ENCODE measurements around the gene KRT85.
A peak's percentile ranks its signal among the peaks of the same experiment; 100 is the strongest.

KRT85 gene

DNA sequence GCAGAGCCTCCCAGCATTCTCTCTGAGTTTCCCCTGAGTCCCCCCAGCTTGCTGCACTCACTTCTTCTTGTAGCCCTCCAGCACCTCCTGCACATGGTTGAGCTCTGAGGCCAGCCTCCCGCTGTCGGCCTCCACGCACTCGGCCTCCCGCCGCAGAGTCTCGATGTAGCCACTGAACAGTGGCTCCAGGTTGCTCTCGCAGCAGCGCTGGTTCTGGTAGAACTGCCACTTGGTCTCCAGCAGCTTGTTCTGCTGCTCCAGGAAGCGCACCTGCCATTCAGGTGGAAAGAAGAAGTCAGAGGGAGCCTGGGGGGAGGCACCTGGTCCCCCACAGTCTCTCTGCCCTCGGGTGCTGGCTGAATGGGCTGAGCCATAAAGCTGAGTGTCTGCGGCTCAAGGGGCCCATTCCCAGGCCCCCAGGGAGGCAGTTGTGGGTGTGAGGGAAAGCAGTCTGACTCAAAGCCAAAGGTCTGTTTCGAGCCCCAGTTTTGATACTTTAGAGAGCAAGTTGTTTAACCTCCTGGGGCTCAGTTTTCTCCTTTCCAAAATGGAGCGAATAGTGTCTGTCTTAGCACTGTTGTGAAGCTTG lies 2.3 kb downstream of the KRT85 start:
- no peak for DNase-seq

DNA sequence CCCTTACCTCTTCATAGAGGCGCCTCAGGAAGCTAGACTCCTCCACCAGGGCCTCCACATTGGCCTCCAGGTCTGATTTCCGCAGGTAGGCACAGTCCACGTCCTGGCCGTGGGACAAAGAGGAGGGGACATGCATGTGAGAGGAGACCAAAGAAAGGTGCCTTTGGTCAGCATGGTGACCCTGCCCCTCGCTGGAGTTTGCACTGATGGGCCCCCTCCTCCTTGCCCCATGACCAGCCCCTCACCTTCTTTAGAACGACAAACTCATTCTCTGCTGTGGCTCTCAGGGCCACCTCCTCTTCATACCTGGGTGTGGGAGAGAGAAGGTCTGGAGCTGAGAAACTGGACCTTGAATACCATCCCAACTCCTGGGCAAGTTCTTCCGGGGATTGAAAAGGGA lies 3.2 kb downstream of the KRT85 start:
- DNase-seq, result no peak

DNA sequence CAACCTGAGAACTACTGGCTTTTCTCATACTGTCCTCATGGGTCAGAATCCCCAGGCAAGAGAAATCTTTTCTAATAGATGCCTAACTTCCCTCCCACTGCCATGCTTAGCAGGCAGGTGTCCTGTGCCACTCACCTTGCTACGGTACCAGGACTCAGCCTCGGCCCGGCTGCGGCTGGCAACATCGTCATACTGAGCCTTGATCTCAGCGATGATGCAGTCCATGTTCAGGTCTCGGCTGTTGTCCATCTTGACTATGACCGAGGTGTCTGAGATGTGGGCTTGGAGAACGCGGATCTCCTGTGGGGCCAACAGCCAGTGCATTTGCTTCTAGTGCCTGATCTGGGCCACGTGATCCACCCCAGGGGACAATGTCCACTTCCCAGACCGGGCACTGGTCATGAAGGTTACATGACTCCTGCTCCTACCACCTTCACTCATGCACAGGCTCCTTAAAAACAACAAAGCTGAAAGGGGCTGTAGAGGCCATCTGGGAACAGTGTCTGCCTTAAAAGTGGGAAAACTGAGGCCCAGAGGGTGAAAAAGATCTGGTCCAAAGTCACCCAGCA lies 4.1 kb downstream of the KRT85 start:
- no peak for DNase-seq

DNA sequence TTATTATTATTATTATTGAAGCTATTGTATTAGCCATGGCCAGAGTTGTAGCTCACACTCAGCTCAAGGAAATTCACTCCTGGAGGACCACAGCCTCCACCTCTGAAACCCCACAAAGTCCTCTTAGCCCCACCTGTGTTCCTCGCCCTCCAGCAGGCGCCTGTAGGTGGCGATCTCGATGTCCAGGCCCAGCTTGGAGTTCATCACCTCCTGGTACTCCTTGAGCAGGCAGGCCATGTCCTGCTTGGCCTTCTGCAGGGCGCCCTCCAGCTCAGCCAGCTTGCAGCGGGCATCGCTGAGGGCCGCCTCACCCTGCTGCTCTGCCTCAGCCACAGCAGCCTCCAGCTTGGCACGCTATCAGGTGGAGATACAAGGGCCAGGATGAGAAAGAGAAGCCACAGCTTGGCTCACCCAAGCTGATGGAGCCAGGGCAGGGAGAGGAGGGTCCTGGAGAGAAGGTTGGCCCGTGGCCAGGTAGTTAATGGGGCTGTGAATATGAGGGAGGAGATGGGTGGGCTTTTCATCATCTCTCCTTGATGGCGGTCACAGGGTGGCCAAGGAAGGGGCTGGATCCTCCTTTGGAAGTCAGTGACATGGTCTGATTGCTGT lies 5.1 kb downstream of the KRT85 start:
- DNase-seq, result no peak

DNA sequence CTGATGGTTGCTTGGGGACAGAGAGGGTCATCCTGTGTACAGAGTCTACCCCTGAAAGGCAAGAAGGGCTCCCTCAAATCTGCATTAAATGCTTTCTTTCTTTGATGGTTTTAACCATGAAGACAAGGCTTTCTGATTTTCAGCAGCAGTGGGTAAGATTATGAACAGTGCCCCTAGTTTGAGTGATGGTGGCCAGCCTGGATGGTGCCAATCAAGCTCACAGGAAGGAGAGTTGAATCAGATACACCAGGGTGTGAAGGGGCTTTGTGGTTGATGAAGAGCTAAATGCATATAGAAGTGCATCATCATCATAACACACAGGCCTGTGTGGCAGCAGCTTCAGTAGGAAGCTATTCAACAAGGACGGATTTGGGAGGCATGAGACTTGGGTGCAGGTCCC lies 5.7 kb downstream of the KRT85 start:
- DNase-seq, result no peak

DNA sequence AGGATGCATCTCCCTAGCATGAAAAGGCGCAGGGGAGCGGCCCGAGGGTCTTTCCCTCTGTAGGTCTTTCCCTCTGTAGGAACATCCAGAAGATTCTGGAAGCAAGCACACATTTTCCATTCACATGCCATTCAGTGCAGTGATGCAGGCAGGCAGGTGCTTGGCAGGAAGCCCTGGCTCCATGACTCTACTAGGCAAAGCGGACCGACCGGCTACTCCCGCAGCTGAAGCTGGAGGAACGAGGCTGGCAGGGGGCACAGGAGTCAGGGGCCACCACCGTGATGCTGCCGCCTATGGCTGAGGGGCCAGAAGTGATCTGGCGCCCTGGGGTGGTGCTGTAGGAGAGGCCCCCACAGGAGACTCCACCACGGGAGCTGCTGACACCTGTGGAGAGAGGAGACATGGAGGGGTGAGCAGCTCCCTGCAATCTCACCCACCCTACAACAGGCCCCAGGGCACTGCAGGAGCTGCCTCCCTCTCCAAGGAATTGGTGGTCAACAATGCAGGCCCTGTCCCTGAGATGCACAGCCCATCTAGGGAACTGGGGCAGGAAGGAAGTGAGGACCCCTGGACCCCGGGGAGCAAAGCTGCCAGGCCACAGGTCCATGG lies 6.5 kb downstream of the KRT85 start:
- DNase-seq, result no peak

DNA sequence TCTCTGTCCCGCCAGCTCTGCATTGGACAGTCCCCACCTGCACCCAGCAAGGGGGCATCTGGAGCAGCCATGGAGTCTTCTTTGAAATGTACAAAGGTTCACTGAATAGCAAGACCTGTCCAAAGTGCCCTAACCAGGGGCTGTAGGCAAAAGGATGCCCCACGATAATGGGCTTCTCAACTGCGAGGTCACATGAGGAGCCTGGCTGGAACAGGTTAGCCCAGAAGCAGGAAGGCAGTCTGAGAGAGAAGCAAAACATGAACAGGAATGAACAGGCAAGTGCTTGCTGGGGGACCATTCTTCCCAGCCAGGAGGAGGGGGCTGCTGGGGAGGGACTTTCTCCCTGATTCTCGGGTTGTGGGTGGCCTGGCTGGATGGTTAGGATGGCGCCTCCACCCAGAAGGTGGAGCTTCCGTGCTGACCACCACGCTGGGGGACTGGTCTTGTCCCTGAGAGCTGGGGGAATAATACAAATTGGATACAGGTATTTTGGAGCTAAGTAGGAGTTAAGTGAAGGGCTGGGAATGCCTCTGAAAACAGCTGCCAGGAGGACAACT lies 7.1 kb downstream of the KRT85 start:
- DNase-seq, result no peak

DNA sequence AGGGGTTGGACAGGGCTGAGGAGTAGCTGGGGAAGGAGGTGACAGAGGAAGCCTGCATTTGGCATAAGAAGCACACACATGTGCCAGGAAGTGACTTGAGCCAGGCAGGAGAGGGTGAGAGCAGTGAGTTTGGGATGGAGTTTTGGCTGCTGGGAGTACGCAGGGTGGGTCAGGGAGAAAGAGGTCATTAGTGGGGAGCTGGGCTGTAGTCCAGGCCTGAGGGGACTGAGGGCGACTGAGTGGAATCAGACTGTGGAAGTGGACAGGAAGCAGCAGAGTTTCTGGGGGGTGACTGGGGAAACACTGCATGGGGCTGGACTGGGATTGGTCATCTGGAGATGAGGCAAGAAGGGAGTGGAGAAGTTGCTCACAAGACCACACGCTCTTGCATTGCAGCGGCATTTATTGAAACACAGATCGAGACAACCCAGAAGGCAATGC lies 7.6 kb downstream of the KRT85 start:
- no peak for DNase-seq

DNA sequence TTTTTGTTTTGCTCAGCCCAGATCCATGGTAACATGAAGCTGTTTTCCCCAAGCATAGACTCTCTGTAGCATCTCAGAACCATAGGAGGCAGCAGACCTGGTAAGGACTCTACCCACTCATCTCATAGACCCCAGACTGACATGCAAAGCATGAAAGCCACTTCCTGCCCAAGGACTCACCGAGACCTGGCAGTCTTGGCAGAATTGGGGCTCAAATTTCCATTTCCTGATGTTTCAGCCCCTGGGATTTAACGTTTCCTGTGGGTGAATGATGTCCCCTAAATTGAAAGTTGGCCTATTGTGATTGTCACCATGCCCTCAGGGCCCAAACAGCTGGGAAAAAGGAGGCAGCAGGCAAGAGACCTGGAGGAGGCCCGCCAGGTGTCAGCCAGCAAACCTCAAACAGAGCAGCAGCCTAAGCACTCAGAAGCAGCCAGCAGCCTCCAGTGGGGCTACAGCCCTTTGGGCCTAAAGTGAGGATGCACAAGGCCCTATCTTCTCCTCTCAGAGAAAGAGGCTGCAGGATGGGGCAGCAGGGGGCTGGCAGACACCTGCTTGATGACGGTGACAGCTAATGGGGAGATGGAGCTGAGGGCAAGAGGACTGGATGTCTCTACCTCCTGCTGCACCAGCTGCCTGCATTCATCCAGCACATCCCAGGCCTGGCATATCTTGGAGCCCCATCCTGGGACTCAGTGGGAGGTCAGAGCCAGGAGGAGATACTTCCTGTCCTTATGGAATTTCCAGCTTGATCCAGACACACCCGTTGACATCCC lies 8.5 kb downstream of the KRT85 start:
- DNase-seq, result peak; percentile 33

DNA sequence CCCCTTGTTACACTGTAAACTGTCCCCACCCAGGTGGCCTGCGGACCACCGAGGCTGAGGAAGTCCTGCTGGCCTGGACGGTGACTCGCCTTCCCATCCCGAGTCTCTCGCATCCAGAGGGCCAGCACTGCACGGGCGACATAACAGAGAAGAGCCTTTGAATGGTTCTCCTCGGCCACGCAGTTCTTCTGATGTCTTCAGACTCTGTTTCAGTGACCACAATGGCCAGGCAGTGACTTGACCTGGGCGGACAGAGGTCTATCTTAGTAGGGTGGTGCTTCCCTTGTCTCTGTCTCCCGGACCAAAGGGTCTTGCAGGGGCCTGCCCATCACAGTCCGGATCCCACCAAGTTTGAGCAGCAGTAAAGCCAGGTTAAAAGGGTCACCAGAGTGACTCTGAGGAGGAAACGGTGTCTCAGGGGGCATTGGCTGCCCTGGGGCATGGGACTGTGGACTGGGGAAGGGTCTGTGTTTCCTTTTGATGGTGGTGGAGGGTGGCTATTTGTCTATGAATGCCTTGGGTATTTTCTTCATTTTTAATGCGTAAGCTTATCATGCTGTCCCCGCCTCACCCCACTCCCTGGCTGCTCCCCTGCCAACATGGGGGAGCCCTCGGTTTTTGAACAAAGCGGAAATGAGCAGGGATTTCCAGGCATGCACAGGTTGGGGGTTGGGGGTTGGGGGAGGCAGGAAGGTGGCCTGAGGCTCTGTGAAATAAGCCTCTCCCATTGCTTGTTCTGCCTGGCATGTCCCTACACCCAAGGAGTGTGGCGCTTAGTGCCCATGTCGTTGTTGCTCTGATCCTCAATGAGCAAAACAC lies 10.3 kb downstream of the KRT85 start:
- DNase-seq, result no peak

DNA sequence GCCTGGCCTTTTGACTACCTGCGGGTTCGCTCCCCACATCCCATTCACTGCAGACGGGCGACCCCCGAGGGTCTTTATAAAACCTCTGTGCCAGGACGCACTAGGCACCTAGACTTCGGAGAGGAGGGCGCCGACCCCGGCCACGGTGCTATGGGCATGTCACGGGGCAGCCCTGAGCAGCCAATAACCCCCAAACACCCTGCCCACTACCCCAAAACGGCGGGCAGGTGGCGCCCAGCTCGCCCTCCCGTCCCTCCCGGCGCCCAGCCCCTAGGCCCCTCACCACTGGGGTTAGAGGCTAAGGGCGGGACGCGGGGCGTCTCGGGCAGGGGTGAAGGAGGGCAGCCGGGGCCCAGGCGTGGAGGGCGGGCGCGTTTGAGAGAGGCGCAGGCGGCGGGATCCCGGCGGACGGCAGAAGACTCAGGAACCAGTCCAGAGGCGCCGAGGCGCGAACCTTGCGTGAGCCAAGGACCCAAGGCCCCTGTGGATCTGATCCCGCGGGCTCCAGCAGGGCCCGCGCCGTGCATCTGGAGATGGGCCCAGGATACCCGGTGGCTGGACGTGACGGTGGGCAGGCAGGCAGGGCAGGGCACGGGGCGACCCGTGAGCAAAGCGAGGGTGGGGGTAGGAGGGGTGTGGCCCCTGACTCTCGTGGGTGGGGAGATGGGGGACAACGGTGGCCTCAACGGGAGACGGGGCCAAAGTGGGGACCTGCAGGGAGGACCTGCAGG lies 11.1 kb downstream of the KRT85 start:
- DNase-seq, result no peak

DNA sequence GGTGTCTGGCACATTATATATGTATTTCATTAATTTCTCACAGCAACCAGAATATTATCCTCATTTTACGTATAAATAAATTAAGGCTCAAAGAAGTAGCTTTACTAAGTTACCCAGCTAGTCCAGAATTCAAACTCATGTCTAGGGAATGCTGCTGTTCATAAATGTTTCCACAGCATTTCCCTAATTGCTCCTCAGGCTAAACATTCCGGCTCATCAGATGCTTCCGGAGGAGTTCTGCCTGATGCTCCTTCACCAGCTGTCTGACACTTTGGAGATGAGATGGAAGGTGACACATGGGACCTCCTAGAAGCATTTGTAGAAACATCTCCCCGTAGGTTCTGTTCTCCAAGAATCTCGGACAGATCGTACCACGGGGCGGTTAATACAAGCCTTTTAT lies 12.1 kb downstream of the KRT85 start:
- no peak for DNase-seq

DNA sequence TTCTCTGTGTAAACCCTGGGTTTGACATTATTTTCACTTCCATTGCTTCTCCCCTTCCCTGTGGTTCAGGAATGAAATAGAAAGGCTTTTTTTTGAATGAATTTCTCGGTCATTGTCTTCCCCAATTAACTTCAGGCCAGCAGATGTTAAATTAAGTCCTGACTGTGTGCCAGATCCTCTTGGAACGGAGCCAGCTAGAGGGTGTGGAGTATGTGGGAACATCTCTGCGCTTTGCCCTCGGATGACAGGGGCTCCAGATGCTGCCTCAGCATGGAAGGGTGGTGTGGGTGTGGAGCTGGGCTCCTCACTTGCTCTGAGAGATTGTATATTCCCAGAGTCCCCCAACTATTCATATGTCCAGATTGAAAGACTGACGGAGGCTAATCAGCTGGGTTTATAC lies 13.1 kb downstream of the KRT85 start:
- peak; percentile 63 for DNase-seq

DNA sequence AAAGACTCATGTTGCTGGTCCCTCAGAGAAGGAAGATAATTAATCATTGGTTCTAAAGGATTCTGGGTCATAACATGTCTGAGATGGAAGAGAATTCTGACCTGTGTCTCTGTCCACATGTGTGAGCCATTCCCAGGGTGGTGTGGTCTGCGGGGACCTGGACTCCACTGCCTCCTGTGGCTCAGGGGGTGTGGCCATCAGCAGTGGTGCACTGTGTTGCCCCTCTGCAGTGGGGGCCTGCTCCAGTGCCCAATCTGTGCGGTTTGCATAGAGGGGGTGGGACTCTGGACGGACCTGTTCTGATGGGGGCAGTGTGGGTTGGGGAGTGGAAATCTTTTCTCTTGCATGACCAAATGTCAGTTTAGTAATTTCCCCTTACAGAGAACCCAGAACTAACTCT lies 13.5 kb downstream of the KRT85 start:
- DNase-seq, result no peak

DNA sequence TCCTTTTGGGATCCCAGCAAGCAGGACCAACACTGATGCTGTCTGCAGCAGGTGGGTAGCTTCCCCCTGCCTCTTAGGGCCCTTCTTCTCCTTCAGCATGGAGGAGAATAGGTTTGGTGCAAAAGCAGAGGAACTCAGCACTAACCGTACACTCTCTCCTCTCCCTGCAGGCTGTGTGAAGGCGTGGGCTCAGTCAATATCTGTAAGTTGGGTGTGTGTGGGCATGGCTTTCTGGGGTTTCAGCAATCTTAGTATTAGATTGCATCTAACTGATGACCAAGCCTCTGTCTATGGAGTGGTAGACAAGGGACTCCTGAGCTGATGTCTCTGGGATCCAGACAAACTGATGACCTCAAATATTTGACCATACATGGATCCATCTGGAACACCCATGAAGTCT lies 14.3 kb downstream of the KRT85 start:
- DNase-seq, result no peak

DNA sequence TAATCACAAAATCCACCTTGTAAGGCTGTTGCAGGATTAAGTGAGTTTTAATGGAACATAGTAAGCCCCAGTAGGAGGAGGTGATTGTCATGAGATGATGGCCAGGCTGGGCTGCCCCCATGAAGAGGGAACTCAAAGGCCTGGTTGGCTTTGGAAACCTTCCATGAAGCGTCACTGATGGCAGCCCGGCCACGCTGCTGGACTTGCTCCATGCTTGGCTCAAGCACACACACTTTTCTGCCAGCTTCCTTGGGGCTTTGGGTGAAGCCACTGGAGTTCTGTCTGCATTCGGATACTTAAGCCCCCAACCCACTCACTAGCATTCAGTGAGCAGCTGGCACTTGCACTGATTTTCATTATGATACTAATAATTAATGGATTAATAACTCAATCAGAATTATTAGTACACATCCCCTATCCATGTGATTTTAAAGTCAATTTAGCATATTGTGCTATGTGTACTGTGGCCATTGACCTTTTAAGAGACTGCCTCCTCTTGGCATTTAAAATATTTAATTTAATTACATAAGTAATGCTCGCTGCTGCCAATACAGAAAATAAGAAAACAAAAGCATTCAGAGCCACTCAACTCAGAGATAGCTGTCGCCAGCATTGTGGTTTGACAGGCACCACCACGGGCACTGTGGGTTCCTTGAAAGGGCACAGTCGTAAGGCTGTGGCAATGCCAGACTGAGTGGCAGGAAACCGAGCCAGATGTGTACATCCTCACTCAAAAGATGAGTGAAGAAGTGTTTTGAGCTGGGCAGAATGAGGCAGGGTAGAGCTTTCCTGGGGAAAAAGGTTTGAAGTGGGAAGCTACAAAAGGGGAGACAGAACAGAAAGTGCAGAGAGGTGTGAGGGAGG lies 15.9 kb downstream of the KRT85 start:
- DNase-seq, result no peak

DNA sequence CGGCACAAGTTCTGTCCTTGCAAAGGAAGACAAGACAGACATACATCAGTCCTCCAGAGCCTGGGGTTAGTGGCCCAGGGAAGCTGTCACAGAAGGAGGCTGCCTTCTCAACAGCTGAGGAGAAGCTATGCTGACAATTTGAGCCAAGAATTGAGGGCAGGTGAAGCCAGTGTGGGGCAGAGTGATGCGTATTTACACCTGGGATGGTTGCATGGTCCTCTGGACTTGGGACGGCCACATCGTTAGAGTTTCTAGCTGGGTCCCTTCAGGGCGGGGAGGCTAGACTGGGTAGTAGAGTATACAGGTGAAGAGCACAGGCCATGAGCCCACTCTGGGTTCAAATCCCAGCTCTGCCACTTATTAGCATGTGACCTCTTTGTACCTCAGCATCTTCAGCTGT lies 16.5 kb downstream of the KRT85 start:
- DNase-seq, result no peak

DNA sequence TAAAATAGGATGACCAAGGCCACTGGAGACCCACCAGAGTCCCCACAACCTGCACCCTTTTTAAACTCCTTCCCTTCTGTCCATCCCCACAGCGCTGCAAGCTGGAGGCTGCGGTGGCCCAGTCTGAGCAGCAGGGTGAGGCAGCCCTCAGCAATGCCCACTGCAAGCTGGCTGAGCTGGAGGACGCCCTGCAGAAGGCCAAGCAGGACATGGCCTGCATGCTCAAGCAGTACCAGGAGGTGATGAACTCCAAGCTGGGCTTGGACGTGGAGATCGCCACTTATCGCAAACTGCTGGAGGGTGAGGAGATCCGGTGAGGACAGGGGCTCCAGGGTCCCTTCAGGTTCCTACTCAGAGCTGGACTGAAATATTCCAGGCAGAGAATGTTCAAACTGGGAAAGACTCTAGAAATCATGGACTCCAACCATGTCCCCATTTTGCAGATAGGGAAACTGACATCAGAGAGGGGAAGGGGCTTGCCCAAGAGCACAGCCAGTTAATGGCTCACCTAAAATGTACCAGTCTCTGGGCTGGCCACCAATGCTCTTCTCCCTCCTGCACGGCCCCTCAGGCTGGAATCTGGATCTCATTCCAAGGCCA lies 17.2 kb downstream of the KRT85 start:
- no peak for DNase-seq

DNA sequence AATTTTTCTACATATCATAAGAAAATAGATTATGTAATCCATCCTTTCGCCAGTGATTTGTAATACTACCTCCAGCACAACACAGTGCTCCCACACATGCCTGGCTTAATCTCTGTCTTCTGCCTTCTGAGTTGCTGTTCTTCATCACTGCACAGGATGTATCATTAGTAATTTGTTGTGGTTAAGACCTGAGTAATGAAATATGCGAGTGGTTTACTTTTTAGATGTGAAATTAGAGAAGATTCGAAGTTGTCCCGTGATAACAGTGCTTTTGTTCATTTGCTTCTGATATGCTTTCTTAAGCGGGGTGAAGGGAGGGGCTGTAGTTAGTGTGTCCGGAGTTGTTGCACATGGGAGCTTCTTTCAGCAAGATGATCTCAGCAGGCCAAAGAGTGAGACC lies 18.1 kb downstream of the KRT85 start:
- DNase-seq, result no peak
